Neural cell (in vitro differentiated cells): ENCODE measurements around the gene KTI12.

Experiments used
- CTCF ChIP-seq: fragments of 450-650 bp; IDR thresholded peaks from 2 replicates; pipeline ENCODE4 v1.5.1; 2014; ENCODE audit warnings: antibody characterized with exemption, mild to moderate bottlenecking, moderate library complexity; ENCODE audit not compliant: poor library complexity, severe bottlenecking
- SMC3 ChIP-seq: fragments of 450-650 bp; conservative IDR thresholded peaks from 2 replicates; pipeline ENCODE4 v1.6.1; 2014; ENCODE audit warnings: antibody characterized with exemption, mild to moderate bottlenecking, moderate library complexity; ENCODE audit not compliant: poor library complexity

DNA sequence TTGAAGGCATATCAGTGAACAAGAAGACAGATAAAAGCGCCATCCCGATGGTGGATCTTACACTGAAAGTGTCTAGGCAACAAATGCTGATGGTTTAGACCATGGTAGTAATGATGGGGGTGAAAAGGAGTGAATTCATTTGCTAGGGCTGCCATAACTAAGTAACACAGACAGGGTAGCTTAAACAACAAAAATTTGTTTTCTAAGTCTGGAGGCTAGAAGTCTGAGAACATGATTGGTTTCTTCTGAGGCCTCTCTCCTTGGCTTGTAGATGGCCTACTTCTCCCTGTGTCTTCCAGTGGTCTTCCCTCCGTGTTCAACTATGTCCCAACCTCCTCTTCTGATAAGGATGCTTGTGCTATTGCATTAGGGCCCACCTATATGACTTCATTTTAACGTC is 29.7 kb downstream of the KTI12 start:
- no peak for TF ChIP-seq CTCF
- TF ChIP-seq SMC3 = no peak
